GM19043 (cell line): Measurements from ENCODE around the gene COL1A2.

ENCODE experiments used
- ATAC-seq: cut with Tn5 transposase; IDR thresholded peaks from one replicate; pipeline ENCODE4 v1.9.1; 2021; ENCODE audit warnings: low read depth; ENCODE audit not compliant: unreplicated experiment

Gene COL1A2

GRCh38 chr7:94432281-94432670 is 37.6 kb downstream of the COL1A2 start:
- no peak for ATAC-seq

GRCh38 chr7:94432817-94433216 is 38.1 kb downstream of the COL1A2 start:
- no peak for ATAC-seq

GRCh38 chr7:94433224-94433623 is 38.5 kb downstream of the COL1A2 start:
- no peak for ATAC-seq

GRCh38 chr7:94434042-94434441 is 39.3 kb downstream of the COL1A2 start:
- ATAC-seq = no peak

- ATAC-seq = peak; percentile 84
Measured at GRCh38 chr7:94436018-94436604, 41.4 kb downstream of the COL1A2 start.

- ATAC-seq = no peak
Measured at GRCh38 chr7:94436700-94437099, 42.0 kb downstream of the COL1A2 start.

- ATAC-seq = no peak
Measured at GRCh38 chr7:94439893-94440381, 45.2 kb downstream of the COL1A2 start.

- ATAC-seq = no peak
Measured at GRCh38 chr7:94440451-94441039, 45.9 kb downstream of the COL1A2 start.

- no peak for ATAC-seq
Measured at GRCh38 chr7:94441138-94441537, 46.4 kb downstream of the COL1A2 start.

GRCh38 chr7:94442639-94443038 is 47.9 kb downstream of the COL1A2 start:
- no peak for ATAC-seq

GRCh38 chr7:94444813-94445212 is 50.1 kb downstream of the COL1A2 start:
- no peak for ATAC-seq

- ATAC-seq = no peak
Measured at GRCh38 chr7:94445696-94446194, 51.0 kb downstream of the COL1A2 start.

GRCh38 chr7:94446308-94446707 is 51.6 kb downstream of the COL1A2 start:
- ATAC-seq = no peak

- peak; percentile 72 for ATAC-seq
Measured at GRCh38 chr7:94449151-94449725, 54.5 kb downstream of the COL1A2 start.

- no peak for ATAC-seq
Measured at GRCh38 chr7:94450044-94450697, 55.5 kb downstream of the COL1A2 start.

- no peak for ATAC-seq
Measured at GRCh38 chr7:94451187-94451586, 56.5 kb downstream of the COL1A2 start.

GRCh38 chr7:94452239-94452638 is 57.5 kb downstream of the COL1A2 start:
- no peak for ATAC-seq

- ATAC-seq = no peak
Measured at GRCh38 chr7:94453898-94454297, 59.2 kb downstream of the COL1A2 start.

- no peak for ATAC-seq
Measured at GRCh38 chr7:94458041-94458440, 63.3 kb downstream of the COL1A2 start.

GRCh38 chr7:94466516-94466915 is 71.8 kb downstream of the COL1A2 start:
- no peak for ATAC-seq

- no peak for ATAC-seq
Measured at GRCh38 chr7:94471604-94472003, 76.9 kb downstream of the COL1A2 start.
